Stimulated activated CD8-positive, alpha-beta memory T cell treated with anti-CD3 and anti-CD28 coated beads, Interleukin-7, amount 100 ng/mL, for 1 hour (primary cell): ENCODE measurements around the gene MELTF.

Experiments used
- DNase-seq, 2 donors: peaks; one replicate each; pipeline ENCODE4 v3.0.0-alpha.2; 2020; ENCODE audit warnings: low read depth in 2 of 2

Gene MELTF

DNA sequence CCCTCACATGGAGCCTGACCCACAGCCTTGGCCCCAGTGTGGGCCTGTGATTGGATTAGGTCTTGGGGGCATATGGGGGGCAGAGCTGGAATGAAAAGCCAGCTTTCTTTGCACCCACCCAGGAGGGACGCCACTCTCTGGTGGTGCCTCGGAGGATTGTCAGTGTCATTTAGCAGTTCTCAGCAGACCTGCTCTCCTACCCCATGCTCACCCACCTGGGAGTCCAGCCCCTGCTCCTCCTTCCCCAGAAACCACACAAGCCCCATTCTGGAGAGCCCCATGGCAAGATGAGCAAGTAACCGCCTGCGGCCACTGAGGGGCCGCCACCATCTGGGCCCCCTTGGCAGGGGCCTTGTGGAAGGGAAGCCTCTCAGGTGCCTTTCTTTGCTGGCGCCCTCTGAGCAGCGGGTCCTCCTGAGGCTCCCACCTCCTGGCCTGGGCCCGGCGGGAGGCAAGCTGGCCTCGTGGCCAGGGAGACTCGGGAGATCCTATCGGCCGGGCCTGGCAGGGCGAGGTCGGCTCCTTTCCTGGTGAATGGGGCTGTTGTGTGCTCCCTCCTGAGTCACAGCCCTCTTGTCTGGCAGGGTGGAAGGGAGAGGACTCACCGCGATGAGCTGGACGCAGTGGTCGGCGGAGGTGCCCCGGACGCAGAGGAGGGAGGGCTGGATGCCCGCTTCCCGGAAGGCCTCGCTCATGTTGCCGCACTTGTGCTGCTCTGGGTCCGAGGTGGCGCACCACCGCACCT, 2.3 kb downstream of the MELTF start:
- DNase-seq: no peak

DNA sequence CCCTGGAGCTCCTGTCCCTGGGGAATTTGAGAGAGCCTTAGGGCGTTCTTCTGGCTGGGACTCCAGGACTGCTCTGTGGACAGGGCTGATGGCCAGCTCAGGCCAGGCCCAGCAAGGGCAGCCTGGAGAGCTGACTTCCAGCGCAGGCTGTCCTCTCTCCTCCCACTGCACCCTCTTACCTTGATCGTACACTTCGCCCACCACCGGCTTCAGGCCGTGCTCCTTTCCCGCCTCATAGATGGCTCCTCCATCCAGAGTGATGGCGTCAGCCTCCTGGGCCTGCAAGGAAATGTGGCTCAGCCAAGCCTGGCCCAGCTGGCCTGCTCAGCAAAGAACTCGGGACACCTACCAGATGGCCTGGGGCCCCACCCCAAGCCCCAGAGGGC, 3.1 kb downstream of the MELTF start:
- DNase-seq: no peak

DNA sequence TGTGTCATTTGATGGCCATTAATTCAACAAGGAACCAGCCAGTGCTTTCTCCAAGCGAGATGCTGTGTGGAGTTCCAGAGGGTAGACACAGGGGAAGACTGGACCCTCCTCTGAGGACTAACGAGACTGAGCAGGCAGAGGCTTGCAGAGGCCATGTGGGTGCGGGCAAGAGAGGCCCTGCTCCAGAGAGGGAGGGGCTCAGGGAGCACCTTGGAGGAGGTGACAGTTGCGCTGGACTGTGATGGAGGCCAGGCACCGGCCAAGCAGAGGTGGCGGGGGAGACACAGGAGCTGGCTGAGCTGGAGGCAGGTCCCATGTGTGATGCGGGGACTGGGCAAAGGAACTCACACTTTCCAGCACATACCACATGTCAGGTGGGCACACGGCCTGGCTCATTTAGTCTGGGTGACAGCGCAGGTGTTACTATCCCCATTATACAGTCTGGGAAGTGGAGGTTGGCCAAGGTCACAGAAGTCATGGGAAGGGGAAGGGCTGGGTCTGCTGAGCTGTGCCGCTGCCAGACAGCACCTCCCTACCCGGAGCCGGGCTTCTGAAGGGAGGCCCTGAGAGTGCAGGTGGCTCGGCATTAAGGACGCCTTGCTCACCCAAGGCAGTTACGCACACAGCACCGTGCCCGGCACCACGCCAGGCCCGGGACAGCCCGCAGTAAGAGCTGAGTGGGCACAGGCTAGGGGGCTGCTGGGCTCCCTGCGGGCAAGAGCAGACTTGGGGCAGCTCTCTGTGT, 3.7 kb downstream of the MELTF start:
- no peak for DNase-seq

DNA sequence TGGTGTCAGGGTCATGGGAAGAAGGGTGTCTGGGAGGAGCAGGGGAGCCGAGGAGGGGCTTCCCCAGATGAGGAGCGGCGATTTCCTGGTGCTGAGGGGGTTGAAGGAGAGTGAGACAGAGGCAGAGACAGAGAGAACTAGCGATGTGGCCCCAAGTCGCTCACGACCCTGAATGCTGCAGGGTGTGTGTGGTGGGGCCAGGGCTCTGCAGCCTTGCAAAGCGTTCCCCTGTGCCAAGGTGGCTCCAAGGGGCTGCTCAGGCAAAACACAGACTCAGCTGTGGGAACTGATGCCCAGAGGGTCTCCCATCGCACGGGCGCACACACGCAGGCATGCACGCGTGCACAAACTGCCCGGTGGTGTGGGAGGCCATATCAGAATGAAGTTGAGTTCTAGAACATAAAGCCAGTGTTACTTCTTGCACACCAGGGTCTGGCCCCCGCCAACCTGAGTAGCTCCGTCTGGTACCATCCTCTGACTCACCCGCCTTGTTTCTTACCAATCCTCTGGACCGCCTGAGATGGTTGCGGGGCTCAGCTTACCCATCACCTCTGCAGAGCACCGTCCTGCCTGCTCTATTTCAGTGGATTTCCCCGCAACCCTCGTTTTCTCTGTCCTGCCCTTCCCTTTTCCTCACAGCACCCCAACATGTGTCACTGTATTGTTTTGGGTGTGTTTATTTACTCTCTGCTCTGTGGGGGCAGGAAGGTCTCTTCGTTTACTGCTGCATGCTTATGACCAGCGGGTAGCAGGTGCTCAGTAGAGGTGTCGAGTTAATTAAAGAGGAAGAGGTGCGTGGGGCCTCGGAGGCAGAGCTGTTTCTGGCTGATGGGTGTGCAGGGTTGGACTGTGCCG, 4.5 kb downstream of the MELTF start:
- DNase-seq: no peak

DNA sequence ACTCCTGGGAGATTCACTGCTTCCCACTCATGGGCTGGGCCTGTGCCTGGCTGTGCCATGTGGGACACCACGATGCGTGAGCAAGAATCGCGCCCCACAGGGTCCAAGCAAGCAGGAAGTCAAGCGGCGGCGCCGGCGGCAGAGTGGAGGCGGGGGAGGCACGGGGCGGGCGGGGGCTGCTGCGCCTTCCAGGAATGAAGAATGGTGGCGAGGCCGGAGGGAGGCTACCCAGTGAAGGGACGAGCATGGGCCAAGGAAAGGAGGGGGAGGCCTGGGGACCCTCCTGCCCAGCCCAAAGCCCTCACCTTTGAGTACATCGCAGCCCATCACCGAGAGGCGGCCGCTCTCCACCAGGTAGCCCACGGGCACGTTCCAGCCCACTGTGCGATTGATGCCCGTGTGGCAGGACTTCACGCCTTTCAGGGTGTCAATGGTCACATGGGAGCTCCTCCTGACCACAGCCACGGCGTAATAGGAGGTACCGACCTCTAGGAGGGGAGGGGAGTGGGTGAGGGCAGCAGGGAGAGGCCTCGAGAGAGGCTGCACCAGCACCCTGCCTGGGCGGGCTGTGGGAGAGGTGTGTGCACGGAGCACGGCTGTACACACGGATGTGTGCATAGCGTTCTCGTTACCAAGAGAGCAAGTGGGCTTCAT, 5.5 kb downstream of the MELTF start:
- no peak for DNase-seq

DNA sequence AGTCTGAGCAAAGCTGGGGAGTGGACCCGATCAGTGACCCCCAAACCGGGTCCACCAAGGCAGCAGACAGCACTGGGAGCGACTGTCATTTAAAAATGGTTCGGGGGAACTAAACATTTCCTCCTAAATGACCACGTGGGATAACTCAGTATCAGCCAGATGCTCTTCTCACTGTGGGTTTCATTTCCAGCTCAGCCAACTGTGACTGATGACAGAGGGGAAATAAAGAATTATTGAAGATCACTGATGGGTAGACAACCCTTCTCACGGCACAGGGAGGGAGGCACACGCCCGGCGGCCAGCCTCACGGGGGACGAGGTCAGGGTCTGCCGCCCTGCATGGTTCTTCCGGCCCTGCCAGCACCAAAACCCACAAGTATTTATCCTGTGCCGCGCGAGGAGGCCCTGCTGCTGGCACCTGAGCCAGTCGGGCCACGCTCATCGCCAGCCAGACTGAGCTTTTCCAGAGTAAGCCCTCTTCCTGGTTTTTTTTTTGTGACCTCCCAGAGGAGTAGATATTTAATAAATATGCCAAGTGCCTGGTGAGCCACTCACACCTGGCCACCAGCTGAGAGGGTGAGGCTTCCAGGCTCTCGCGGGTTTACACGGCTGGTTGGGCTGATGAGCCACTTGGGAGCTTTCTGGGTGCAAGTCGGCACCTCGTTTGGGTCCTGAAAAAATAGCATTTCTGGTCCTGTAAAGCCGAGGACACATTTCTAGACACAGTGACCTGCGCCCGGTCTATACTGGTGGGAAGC, 6.2 kb downstream of the MELTF start:
- no peak for DNase-seq

DNA sequence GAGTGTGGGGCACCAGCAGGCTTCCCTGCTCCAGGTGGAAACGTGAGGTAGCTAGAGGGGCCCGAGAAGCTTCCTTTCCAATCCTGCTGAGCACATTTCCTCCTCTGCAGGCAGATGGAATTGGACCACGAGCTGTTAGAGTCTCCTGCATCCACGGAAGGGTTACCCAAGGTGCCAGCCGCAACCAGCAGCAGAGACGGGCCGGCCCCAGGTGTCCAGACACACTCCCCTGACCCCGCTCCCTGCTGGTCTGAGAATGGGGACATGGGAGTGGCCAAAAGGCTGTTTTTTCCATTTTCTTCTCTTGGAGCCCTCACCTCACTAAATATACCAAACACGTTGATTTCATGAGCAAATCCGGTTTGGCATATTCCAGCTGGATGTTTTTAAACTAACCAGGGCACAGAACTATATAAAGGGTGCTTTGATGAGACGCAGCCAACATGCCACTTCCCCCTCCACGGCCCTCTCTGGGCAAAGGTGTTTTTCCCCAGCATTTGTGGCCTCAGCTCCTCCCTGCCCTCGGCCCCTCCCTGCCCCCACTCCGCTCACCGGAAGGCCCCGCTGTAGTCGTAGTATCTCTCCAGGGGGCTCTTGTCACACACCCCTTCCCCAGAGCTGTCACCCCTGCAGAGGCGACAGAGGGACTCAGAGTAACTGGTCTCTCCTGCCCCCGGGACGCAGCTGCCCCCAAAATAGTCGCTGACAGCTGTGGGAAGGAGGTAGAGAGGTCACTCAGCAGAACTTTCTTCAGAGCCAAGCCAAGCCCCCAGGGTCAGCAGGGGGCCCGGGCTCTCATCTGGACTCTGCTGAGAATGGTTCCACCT, 7.0 kb downstream of the MELTF start:
- no peak for DNase-seq

DNA sequence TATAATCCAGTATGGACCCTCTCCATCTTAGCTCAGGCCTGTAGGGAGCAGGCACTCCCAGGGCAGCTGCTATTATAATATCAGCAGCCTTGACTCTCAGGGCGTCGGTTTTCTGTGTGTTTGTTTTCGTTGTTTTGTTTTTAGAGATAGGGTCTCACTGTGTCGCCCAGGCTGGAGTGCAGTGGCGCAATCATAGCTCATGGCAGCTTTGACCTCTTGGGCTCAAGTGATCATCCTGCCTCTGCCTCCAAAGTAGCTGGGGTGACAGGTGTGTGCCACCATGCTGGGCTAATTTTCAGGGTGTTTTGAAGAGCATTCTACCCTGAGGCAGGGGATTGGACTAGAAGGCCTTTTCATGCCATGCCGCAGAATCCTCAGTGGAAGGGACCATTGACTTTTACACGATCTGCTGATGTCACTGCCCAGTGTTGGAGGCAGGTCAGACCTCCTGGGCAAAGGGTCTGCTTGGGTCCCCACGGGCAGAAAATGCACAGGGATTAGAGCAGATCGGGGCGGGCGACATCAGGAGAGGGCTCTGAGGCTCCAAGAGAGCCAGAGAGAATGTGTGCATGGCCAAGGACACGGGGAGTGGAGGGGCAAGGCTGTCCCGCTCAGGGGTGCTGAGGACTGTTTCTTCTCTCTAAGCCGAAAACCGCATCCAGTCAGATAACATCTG, 7.8 kb downstream of the MELTF start:
- no peak for DNase-seq

DNA sequence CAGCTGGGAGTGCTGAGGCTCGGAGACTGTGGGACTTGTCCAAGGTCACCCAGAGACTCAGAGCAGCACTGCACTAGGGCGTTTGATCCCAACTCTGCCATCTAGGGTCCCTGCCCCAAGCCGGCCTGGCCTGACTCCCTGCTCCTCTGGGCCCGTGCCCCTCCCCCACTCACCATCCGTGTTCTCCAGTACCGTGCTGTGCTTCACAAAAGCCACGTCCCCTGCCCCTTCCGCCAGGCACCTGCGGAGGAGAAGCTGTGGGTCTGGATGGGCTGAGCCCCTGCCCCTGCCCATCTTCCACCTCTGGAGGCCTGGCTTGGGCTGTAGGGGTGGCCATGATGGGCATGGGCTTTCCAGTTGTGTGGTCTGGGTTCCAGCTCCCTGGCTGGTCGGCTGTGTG, 8.4 kb downstream of the MELTF start:
- no peak for DNase-seq

DNA sequence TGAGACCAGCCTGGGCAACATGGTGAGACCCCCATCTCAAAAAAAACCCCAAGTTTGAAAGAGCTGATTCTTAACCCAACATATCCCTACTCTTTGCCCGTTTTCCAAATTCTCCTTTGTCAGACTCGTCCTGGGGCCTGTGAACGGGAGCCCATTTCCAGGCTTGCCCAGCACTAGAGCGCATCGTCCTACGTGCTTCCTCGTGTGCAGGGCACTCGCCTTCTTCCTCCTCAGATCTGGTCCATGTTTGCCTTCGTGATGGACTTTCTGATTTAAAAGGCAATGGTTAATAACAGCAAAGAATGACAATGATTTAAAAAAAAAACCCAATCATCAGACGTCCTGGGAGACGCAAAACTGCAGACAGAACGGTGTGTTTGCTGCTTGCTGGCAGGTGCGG, 10.1 kb downstream of the MELTF start:
- DNase-seq: no peak

DNA sequence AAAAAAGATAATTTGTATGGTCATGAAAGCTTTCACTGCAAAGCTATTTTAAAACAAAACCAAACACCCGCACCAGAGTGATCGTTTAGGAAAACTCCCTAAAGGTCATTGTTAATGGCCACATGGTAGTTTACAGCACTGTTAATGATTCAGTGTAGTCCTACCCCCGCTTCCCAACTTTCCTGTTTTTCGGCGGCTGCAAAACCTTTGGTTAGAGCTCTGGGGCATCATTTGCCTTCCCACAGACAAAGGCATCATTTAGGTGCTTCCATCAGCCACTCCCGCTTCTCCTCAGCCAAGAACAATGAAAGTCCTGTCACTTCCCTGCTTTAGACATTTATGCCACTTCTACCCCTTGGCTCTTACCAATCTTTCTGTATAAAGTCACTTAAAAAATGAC, 10.6 kb downstream of the MELTF start:
- DNase-seq: no peak

DNA sequence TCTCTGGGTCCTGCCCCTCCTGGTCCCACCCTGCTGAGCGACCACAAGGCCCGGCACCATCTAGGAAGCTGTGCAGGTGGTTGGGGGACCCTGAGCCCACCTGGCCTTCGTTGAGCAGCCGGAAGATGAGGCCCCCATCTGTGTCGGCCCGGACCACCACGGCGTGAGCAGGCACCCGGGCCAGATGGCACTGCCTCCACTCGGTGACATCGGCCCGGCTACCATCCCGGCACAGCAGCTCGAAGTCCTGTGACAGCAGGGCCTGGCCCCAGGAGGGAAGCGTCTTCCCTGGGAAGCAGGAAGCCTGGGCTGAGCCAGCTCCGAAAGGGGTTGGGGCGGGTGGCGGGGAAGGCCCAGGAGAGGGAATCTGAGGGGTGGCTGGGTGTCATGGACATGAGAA, 12.6 kb downstream of the MELTF start:
- DNase-seq: no peak

DNA sequence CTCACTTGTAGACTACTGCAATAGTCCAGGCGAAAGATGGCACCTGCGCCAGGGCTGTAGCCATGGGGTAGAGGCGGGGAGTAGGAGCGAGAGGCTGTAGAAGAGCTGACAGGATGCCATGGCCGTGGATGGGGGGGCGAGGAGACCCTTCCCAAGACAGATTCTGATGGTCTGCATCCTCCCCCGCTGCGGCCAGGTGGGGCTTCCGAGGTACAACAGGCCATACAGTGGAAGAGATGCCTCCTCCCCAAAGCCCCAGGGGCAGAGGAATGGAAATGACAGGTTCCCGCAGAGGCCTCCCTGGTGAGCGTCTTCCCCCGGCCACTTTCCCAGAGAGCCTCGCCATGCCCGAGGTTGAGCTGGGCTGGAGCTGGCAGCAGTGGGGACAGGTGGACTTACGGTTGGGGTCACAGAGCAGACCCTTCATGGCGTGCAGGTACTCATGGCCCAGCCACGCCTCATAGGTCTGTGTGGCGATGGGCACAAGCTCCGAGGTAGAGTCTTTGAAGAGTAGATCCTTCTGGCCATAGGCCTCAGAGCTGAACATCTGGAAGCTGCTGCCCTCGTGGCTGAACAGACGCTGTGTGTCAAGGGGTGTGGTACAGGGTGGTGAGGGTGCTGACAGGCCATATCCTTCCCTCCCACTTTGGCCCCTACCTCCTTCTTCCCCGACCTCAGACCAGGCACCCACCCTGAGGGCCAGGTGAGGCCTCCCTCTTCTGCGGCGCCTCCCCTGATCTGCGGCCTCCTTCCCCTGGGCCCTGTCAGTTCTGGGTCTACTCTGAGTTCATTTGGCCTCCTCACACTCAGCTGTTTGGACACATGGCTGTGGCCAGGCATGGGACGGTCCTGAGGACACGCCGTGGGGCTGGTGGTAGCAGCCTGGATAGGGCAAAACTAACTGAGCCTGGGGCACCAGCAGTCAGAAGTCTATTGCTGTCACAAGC, 13.6 kb downstream of the MELTF start:
- no peak for DNase-seq

DNA sequence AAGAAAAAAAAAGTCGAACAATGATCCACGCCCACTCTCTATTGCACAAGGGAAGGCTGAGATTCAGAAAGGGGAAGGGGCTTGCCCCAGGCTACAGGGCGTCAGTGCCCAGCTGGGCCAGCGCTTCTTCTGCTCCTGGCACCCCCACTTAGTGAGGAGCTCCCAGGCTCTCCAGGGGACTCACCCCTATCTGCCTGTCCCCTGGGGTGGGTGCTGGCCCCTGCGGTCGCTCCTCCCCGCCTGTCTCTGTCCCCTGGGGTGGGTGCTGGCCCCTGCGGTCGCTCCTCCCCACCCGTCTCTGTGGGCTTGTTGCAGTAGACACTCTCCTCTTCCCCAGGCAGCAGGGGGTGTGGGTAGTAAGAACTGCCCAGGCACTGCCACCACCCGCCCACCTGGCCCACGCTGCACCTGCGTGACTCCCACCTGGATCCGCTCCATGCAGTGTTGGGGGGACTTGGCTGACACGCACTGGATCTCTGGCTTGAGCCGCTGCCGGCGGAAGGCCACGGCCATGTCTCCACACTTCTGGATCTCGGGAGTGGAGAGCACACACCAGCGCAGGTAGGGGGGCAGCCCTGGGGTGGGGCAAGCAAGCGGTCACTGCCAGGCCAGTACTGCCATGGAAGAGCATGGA, 14.6 kb downstream of the MELTF start:
- DNase-seq: no peak

DNA sequence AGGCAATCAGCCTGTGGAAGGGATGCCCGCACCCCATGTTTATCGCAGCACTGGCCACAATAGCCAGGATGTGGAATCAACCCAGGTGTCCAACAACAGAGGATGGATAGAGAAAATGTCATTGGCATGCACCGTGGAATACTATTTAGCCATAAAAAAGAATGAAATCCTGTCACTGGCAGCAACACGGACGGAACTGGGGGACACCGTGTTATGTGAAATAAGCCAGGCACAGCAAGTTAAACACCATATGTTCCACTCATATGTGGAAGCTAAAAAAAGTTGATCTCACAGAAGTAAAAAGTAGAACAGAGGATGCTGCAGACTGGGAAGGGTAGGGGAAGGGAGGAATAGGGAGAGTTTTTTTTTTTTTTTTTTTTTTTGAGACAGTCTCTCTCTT, 15.6 kb downstream of the MELTF start:
- DNase-seq: no peak

DNA sequence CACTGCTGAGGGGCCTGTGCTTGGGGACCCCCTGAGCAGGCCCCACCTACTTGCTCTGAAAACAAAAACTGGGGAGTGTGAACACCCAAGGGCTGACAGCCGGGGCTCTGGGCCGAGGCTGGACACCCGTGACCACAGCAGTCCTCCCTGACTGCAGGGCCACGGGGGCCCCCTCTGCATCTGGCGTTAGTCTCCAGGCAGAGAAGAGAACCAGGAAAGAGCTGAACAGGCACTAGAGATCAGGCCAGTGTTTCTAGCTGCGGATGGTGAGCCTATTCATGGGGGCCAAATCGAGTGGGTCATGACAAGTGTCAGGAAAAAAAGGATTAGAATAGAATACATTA, 17.1 kb downstream of the MELTF start:
- DNase-seq: no peak

DNA sequence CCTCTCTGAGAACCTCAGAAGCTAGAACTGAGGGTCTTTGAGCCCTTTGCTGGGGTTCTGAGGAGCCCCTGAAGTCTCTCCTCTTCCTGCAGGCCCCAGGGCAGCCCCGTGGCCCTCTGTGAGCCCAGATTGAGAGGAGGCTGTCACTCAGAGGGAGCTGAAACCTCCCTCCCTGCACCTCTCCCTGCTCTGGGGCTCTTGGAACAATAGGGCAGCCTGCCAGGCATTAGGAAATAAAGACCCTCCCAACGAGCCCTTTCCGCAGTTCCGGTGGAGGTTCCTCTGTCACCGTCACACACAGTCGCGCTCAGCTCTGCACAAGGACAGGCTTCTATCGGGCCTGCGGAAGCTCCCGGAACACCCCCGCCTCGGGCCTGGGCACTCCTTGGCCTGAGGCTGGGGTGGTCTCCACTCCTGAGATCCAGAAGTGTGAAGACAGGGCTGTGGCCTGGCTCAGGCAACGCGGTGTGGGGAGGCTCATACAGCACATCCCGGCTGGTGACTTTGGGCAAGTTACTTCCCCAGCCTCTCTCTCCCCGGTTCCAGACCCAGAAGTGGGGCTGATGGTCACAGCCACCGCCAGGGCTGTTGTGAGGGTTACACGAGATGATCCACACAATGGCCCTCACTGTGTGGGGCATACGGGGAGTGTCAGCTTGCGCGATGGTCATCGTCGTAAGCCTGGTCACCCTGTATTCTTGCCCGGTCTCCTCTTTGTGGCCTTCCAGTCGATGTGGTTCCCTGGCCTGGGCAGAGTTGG, 17.7 kb downstream of the MELTF start:
- DNase-seq: no peak
